GM15510 (cell line): ENCODE measurements around the gene GBA3.

Experiments
- POLR2A ChIP-seq: IDR thresholded peaks from 3 replicates; pipeline ENCODE4 v1.6.1; 2011; ENCODE audit warnings: borderline replicate concordance; ENCODE audit not compliant: insufficient read length; ENCODE audit errors: extremely low read depth

GBA3 gene

GRCh38 chr4:22733816-22734215 lies 41.1 kb downstream of the GBA3 start:
- no peak for TF ChIP-seq POLR2A

GRCh38 chr4:22736912-22737311 lies 44.2 kb downstream of the GBA3 start:
- no peak for TF ChIP-seq POLR2A

- no peak for TF ChIP-seq POLR2A
Measured at GRCh38 chr4:22739968-22740367, 47.2 kb downstream of the GBA3 start.

DNA sequence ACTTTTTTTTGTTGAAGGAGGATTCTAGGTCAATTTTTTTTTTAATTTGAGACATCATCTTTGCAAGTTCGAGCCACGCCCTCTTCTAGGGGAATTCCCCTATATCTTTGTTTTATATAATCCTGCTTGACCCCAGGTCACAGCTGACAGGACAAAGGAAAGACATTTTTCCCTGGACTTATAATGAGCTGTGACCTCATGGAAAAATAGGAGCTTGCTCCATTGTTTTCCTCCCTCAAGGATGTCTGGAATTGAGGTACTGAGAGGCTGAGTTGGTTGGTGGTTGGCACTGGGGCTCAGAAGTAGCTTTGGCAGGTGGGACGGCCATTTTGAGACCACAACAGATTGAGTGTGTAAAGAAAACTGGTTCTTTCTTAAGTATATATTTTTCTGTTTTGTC lies 49.0 kb downstream of the GBA3 start:
- TF ChIP-seq POLR2A: no peak

DNA sequence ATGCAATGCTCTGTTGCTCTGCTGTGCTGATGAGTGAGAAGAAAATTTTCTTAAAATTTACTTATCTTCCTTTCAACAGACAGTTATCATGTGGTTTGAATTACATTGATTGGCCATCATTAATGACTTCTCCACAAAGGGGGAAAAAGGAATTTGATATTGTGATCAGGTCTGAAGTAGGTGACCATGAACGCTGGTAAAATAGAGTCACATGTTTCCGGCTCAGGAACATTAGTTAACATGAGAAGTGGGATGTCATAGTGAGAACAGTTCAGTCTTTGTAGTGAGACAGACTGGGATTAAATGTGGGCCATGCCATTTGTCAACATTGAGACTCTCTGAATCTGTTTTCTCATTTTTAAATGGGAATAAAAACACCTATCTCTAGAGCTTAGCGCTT lies 50.6 kb downstream of the GBA3 start:
- no peak for TF ChIP-seq POLR2A

GRCh38 chr4:22744478-22745062 lies 51.8 kb downstream of the GBA3 start:
- no peak for TF ChIP-seq POLR2A

GRCh38 chr4:22745234-22745633 lies 52.5 kb downstream of the GBA3 start:
- TF ChIP-seq POLR2A: no peak

DNA sequence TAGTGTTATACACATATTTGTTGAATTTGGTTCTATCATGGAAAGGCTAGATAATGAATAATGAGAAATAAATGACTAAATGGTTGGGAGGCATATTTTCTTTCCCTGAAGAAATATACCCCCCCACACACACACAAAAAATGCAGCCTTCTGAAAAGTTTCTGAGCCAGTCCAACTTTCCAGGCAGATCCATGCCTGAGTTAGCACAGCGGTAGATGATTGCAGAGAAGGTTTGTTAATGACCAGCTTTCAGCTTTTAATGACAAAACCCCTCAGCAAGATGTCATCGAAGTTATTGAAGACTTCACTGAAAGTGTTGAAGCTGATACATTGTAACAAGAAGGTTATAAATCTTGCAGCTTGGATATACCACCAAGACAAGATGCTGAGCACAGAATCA lies 61.4 kb downstream of the GBA3 start:
- no peak for TF ChIP-seq POLR2A

DNA sequence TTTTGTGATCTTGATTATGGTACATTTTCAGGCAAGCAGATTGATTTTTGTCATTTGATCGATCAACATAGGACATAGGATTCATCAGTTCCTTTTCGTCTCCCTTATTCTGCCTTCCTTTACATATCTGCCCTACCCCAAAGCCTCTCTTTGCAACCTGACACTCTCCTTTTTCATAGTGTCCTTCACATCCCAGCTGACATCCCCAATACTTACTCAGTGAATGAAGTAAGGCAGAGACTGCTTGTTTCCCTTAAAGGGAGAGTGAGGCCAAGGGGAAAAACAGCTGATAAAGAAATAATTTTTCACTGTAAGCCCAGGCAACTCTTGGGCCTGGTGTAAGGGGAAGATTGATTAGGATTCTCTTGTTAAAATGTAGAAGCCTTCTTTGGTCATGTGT lies 69.8 kb downstream of the GBA3 start:
- no peak for TF ChIP-seq POLR2A

GRCh38 chr4:22764183-22764582 lies 71.4 kb downstream of the GBA3 start:
- TF ChIP-seq POLR2A: no peak

DNA sequence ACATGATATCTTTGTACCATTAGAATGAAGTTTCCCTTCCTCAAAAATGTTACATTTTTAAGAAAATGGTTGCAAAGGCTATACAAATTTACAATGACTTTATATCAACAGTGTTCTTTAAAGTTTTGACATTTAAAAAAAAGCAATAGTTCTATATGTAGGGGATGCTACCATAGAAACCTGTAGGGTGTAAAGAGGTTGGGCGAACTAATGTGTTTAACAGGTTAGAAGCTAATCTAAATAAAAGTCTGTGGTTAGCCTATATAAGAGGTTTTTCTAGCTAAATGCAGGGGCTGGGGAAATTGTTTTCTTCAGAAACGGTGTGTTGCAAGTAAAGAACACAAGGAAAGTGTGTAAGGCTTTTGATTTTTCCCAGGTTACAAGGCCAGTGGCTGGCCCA lies 73.3 kb downstream of the GBA3 start:
- TF ChIP-seq POLR2A: no peak

- TF ChIP-seq POLR2A: no peak
Measured at GRCh38 chr4:22778547-22779163, 85.9 kb downstream of the GBA3 start.

DNA sequence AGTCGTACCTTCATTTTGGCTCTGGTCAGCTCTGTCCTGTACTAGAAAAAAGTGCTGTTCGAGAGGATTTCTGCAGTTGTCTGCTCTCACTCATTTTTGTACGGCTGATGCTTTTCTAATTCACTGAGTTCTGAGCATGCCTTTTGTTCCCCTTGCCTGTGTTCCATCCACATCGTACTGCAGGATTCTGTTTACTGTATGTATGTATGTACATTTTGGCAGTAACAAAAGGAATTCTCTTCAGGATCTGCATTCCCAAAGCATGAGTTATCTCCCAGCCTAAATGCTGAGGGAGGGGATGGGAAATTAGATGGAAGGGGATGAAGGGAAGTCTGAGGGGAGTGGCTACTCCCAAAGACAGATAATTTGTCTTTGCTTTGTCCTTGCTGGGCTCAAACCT lies 87.6 kb downstream of the GBA3 start:
- TF ChIP-seq POLR2A: no peak

DNA sequence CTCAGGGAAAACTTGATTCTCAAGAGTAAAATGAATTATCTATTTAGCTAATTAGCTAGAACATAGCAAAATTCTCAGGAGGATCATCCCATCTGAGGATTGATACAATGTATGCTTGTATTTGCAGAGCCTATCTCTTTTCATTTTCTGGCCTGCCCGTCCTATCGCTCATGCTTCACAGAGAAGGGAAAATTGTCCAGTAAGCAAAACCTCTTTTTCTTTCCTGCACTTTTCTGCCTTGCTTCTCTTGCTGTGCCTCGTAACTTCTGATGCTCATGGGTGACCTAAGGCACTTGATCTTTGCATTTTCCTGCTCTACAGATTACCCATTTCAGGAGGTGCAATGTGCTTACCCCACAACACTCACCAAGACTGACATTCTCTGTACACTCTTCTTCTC lies 88.1 kb downstream of the GBA3 start:
- TF ChIP-seq POLR2A: no peak

- no peak for TF ChIP-seq POLR2A
Measured at GRCh38 chr4:22787753-22788375, 95.1 kb downstream of the GBA3 start.

DNA sequence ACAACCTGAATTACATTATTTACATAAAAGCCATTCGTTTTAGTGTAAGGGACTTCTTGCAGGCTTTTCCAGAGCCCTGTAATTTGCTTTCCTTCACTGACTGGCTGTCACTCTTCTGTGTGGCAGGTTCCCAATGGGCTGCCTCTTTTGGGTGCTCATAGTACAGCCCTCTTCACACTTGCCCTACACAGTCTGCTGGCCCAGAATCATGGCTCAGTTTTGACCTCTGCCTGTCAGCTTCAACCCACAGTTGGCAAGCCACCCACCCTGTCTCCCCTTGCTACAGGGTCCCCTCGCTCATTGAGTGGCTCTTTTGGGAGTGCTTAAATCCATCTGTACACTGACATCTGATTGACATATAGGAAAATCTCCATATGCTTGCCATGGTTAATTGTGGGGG lies 97.9 kb downstream of the GBA3 start:
- TF ChIP-seq POLR2A: no peak
